HEK293 (cell line): Measurements from ENCODE around the gene CPA2.

ENCODE experiments used
- CTCF ChIP-seq: fragments of 450-650 bp; formaldehyde crosslinking; IDR thresholded peaks from 2 replicates; pipeline ENCODE4 v1.5.1; 2016; ENCODE audit warnings: missing biosample characterization, missing genetic modification characterization
- ZBTB21 ChIP-seq: fragments of 450-650 bp; formaldehyde crosslinking; IDR thresholded peaks from 2 replicates; pipeline ENCODE4 v1.5.1; 2017; ENCODE audit warnings: missing biosample characterization, missing genetic modification characterization
- ZNF16 ChIP-seq: fragments of 450-650 bp; formaldehyde crosslinking; IDR thresholded peaks from 2 replicates; pipeline ENCODE4 v1.5.1; 2016; ENCODE audit warnings: low read depth, missing biosample characterization, missing genetic modification characterization

- TF ChIP-seq CTCF (no peak), ZBTB21 (tag by site-specific recombination) (no peak), ZNF16 (tag by site-specific recombination) (no peak)
These were observed 14.6 kb downstream of the CPA2 start for GRCh38 chr7:130281260-130281659.
